Endodermal cell (in vitro differentiated cells): Measurements from ENCODE around the gene ODC1. TPM values are rescaled to one million over a fixed set of nuclear protein-coding genes. Genes with fewer than 3 reads are reported as not detected.
"Not testable (repeated sequence)": the region's sequence is repeated elsewhere in the genome, so short reads cannot be mapped to it uniquely, and the experiment has no call there.

ENCODE experiments used
- DNase-seq: peaks from one replicate; pipeline ENCODE4 v3.0.0-alpha.2; 2017
- H3K27ac ChIP-seq: 2 replicates; pipeline ENCODE4 v1.5.1; 2013; ENCODE audit warnings: mild to moderate bottlenecking, low read depth, low read length, moderate library complexity
- H3K27me3 ChIP-seq: 2 replicates; pipeline ENCODE4 v1.6.1; 2013; ENCODE audit warnings: mild to moderate bottlenecking, low read length, moderate library complexity; ENCODE audit not compliant: insufficient read depth, control insufficient read depth, poor library complexity, severe bottlenecking
- H3K36me3 ChIP-seq: 2 replicates; pipeline ENCODE4 v1.7.0; 2013; ENCODE audit warnings: mild to moderate bottlenecking, low read length, moderate library complexity; ENCODE audit not compliant: control insufficient read depth, insufficient read depth
- H3K4me1 ChIP-seq: one replicate; pipeline ENCODE4 v1.7.0; 2013; ENCODE audit warnings: low read length; ENCODE audit not compliant: control insufficient read depth, insufficient read depth
- H3K4me3 ChIP-seq: 2 replicates; pipeline ENCODE4 v1.5.1; 2013; ENCODE audit warnings: mild to moderate bottlenecking, low read length, moderate library complexity
- H3K9ac ChIP-seq: 2 replicates; pipeline ENCODE4 v1.6.1; 2013; ENCODE audit warnings: mild to moderate bottlenecking, low read length, moderate library complexity; ENCODE audit not compliant: poor library complexity, severe bottlenecking; ENCODE audit errors: extremely low read depth
- H3K9me3 ChIP-seq: 2 replicates; pipeline ENCODE4 v1.6.1; 2013; ENCODE audit warnings: mild to moderate bottlenecking, low read length, moderate library complexity; ENCODE audit not compliant: control insufficient read depth
- H3K27ac Mint-ChIP-seq: 2 replicates; pipeline ENCODE4 v1.8.0; 2020; ENCODE audit warnings: mixed read lengths
- H3K27me3 Mint-ChIP-seq: 2 replicates; pipeline ENCODE4 v1.8.0; 2021; ENCODE audit warnings: mild to moderate bottlenecking, mixed read lengths; ENCODE audit not compliant: insufficient read depth
- H3K36me3 Mint-ChIP-seq: 2 replicates; pipeline ENCODE4 v1.8.0; 2020; ENCODE audit warnings: low read depth, mixed read lengths
- H3K4me1 Mint-ChIP-seq: 2 replicates; pipeline ENCODE4 v1.8.0; 2020; ENCODE audit warnings: mixed read lengths
- H3K4me3 Mint-ChIP-seq: 2 replicates; pipeline ENCODE4 v1.8.0; 2020; ENCODE audit warnings: mild to moderate bottlenecking, moderate library complexity, mixed read lengths
- H3K9me3 Mint-ChIP-seq: 2 replicates; pipeline ENCODE4 v1.8.0; 2020; ENCODE audit warnings: mild to moderate bottlenecking, mixed read lengths
- WGBS, 2 experiments: methylation state at CpG; one replicate each; pipeline versions ENCODE4 v1.1.5 to v1.1.7; 2013; ENCODE audit warnings: missing lambda C conversion rate in 2 of 2, mixed read lengths in 1 of 2; ENCODE audit not compliant: insufficient coverage in 1 of 2, insufficient read length in 1 of 2; 5-methylcytosine and 5-hydroxymethylcytosine counted together
- total RNA-seq, 2 donors: library from RNA; stranded (reverse); fragmentation: NEBNext Ultra II Directional in 1 of 2; extraction: Animal tissue kit (Norgen Biotek cat#: 25700) in 1 of 2; gene quantifications; 2 replicates in 1 of 2; 3 replicates in 1 of 2; pipeline ENCODE4 v1.2.1, GENCODE V29; 2021
- TF ChIP-seq, protein P1 (sequence below): fragments of 200-600 bp; sonication (generic); conservative IDR thresholded peaks from 2 replicates; pipeline ENCODE4 v1.5.0; 2021; ENCODE audit warnings: antibody characterized with exemption, mild to moderate bottlenecking

ODC1 gene
- total RNA-seq, 2 donors from 2014 or later: 108 to 152 TPM

DNA sequence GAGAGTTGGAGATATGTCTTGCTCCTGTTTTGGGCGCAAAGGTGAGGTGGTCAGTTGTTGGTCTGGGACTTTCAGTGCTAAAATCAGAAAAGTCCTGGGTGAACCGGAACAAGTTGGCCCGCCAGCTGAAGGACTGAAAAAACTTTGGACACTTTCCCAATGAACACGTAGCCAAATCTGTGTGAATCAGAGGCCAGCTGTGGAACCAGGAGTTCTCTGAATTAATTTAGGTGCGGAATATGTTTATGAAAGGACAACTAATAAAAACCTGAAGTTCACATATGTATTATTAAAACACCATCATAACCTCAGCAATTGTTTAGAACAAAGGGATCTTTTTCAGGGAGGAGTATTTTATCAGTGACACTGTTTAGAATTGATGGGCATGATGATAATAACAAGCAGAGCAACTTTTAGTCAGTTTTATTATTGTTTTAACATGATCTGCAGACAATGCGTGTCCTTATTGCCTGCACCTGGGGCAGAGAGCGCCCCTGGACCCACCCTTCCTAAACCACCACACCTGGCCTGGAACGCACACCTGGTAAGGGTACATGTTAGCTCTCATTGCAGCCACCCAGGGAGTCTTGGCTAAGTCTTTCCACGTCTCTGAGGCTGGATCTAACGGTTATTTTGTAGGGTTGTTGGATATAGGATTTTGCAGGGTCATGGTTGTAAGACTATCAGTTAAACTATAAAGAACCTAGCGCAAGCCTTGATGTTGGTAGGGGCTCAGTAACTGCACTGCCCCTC lies 9.9 kb upstream of the ODC1 start:
- no peak overlapping the region for H3K27ac ChIP-seq
- no peaks in the 10 kb centered on the region for H3K9me3 ChIP-seq
- H3K9me3 Mint-ChIP-seq: no peaks in the 10 kb centered on the region
- no peaks in the 10 kb centered on the region for H3K36me3 Mint-ChIP-seq
- no peaks in the 10 kb centered on the region for H3K36me3 ChIP-seq
- H3K4me3 ChIP-seq: no peak overlapping the region
- WGBS, 2 experiments: 93 to 96% methylated on average over 5 to 10 of the region's 11 CpGs
- H3K4me1 ChIP-seq: peaks cover 11% of the 10 kb centered on the region
- H3K4me1 Mint-ChIP-seq: peaks cover 22% of the 10 kb centered on the region
- H3K9ac ChIP-seq: no peak overlapping the region
- H3K27me3 ChIP-seq: no peaks in the 10 kb centered on the region
- peaks cover 1% of the 10 kb centered on the region for H3K27me3 Mint-ChIP-seq
- no peak overlapping the region for H3K4me3 Mint-ChIP-seq
- no peak overlapping the region for H3K27ac Mint-ChIP-seq
- TF ChIP-seq, protein P1, sequence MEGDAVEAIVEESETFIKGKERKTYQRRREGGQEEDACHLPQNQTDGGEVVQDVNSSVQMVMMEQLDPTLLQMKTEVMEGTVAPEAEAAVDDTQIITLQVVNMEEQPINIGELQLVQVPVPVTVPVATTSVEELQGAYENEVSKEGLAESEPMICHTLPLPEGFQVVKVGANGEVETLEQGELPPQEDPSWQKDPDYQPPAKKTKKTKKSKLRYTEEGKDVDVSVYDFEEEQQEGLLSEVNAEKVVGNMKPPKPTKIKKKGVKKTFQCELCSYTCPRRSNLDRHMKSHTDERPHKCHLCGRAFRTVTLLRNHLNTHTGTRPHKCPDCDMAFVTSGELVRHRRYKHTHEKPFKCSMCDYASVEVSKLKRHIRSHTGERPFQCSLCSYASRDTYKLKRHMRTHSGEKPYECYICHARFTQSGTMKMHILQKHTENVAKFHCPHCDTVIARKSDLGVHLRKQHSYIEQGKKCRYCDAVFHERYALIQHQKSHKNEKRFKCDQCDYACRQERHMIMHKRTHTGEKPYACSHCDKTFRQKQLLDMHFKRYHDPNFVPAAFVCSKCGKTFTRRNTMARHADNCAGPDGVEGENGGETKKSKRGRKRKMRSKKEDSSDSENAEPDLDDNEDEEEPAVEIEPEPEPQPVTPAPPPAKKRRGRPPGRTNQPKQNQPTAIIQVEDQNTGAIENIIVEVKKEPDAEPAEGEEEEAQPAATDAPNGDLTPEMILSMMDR: no peak
- no peak for DNase-seq

DNA sequence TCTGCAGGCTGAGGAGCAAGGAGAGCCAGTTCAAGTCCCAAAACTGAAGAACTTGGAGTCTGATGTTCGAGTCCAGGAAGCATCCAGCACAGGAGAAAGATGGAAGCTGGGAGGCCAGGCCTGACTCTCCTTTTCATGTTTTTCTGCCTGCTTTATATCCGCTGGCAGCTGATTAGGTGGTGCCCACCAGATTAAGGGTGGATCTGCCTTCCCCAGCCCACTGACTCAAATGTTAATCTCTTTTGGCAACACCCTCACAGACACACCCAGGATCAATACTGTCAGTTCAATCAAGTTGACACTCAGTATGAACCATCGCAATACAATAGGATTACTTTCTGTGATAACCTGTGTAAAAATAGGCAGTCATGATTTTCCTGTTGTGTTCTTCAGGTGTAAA lies 9.1 kb upstream of the ODC1 start:
- H3K9me3 Mint-ChIP-seq, H3K27me3 ChIP-seq, H3K36me3 ChIP-seq, H3K9ac ChIP-seq, H3K27me3 Mint-ChIP-seq, H3K4me3 Mint-ChIP-seq, H3K4me3 ChIP-seq, H3K27ac Mint-ChIP-seq, H3K27ac ChIP-seq, DNase-seq, H3K9me3 ChIP-seq, H3K36me3 Mint-ChIP-seq: not testable (repeated sequence)
- peaks cover 11% of the 10 kb centered on the region for H3K4me1 ChIP-seq
- peaks cover 23% of the 10 kb centered on the region for H3K4me1 Mint-ChIP-seq
- 94 to 95% methylated on average over 2 to 3 of the region's 3 CpGs for WGBS, 2 experiments

DNA sequence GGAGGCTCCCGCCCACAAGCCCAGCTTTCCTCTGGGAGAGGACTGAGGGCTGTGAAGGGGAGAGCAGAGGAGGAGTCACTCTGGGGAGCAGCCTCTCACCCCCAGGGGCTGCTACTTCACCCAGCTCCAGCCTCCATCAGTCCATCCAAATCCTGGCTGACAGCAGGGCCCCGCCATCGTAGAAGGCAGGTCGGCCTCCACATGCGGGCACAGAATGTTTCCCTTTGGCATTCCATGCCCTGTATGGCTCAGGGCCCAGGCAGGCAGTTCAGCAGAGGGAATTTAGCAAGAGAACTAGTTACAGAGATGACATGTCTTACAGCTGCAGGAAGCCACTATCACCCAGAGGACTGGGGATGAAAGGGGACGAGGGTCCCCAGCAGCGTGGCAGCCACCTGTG lies 6.4 kb upstream of the ODC1 start:
- TF ChIP-seq, protein P1: no peak
- Histone ChIP-seq H3K9ac (no peak overlapping the region), H3K36me3 (no peaks in the 10 kb centered on the region), H3K27ac (no peak overlapping the region), H3K4me3 (no peak overlapping the region), H3K27me3 (no peaks in the 10 kb centered on the region), H3K9me3 (no peaks in the 10 kb centered on the region), H3K4me1 (peaks cover 20% of the 10 kb centered on the region)
- Mint-ChIP-seq H3K27ac (no peak overlapping the region), H3K4me3 (no peak overlapping the region), H3K9me3 (no peaks in the 10 kb centered on the region), H3K27me3 (peaks cover 6% of the 10 kb centered on the region), H3K36me3 (no peaks in the 10 kb centered on the region), H3K4me1 (peaks cover 23% of the 10 kb centered on the region)
- no peak for DNase-seq
- 93% methylated on average over 6 to 7 of the region's 7 CpGs for WGBS, 2 experiments
